Right renal cortex interstitium (tissue), 3 donors: ENCODE measurements around the gene ST8SIA6. TPM values are rescaled to one million over a fixed set of nuclear protein-coding genes. Genes with fewer than 3 reads are reported as not detected.
"Not testable (repeated sequence)": the region's sequence is repeated elsewhere in the genome, so short reads cannot be mapped to it uniquely, and the experiment has no call there.

Experiments used
- DNase-seq, 3 donors: peaks; one replicate each; pipeline ENCODE4 v3.0.0-alpha.2; 2013; ENCODE audit warnings: low read depth in 3 of 3, low spot score in 2 of 3
- polyA plus RNA-seq, 3 donors: library from polyadenylated mRNA; unstranded; fragments of 120-200 nt; gene quantifications; one replicate each; pipeline ENCODE4 v1.2.1, GENCODE V29; 2013; ENCODE audit not compliant: insufficient read length in 3 of 3

Gene ST8SIA6
- polyA plus RNA-seq, 3 donors: 1.1 to 2.4 (median 1.3) TPM

DNA sequence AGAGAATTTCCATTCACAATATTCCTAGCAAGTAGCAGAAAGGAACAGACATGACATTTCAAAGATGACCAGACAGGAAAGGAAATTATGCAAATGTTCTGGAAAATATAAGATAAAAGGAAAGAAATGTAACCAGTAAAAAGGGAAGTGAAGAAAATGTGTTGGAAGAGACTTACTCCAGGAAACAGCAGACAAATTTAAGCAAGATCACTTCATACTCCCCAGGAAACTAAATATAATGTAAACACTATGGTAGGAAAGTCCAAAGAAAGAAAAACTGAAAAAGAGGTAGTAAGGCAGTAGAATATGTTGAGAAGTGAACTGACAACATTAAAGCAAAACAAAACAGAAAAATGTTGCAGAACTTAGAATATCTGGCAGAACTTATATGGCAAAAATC is 6.4 kb upstream of the ST8SIA6 start:
- no peak for DNase-seq

DNA sequence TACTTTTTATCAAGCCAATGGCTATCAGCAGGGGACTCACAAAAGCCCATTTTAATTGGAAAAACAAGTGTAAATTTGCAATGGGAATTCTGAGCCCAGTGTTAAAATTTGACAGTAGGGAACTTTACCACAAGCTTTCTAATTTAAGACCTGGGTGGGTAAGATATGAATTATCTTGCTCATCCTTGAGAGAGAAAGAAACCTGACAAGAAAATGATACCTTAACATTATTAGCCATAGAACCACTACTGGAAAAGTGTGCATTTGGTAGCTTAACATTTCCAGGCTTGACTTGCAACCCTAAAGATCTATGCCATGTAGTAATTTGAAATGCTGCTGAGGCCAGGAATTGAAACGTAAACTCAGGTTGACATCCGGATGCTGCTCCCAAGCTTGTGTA is 2.7 kb upstream of the ST8SIA6 start:
- no peak for DNase-seq

- no peak for DNase-seq
Measured at GRCh38 chr10:17456032-17456548, 1.7 kb upstream of the ST8SIA6 start.

DNA sequence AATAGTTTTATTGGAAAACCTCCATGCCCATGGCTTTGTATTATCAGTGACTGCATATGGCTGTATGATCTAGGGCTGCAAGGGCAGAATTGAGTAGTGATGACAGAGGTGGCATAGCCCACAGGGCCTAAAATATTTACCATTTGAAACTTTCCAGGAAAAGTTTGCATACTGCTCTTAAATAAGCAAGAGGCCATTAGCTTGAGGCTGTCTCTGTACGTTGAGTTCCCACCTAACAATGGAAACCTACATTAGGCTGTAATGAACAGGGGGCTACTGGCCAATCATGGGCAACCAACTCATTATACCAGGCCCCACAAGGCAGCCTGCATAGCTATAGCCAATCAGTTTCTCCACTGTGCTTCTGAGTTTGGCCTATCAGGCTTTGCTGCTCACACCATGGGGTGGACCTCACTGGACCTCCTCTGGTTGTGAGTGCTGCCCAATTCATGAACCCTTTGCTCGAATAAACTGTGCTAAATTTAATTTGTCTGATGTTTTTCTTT is 673 bp upstream of the ST8SIA6 start:
- no peak for DNase-seq

GRCh38 chr10:17453373-17454091 is 863 bp downstream of the ST8SIA6 start:
- peak in 1 of 3 donors; percentile 23 for DNase-seq

- DNase-seq: no peak
Measured at GRCh38 chr10:17453035-17453372, 1.4 kb downstream of the ST8SIA6 start.

DNA sequence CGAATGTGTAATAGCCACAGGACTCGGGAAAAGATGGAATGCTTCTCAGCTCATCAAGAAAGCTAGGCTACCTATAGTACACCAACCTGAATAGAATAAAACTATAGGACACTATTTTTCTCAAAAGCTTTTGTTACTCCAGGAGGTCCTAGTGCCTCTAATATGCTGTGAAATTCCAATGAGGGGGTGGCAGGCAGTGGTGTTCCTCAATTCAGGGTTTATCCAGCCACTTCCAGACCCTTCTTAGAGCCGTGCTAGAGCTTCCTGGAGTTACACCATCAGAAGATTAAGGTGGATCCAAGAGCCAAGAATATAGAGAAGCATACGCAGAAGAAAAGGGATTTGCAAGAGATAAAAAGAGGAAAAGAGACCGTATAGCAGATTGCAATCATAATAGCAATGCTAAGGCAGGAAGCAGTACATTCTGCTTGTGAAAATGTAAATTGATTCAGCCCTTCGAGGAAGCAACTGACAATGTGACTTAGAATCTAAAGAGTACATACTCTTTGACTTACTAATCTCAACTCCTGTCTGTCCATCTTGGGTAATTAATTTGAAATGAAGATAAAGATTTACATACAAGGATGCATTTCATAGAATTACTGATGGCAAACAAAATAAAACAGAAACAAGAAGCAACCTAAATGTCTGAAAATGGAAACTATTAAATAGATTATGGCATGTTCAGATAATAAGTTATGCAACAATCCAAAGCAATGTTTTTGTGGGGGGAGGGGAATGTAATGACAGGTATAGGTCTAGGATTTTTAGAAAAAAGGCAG is 2.1 kb downstream of the ST8SIA6 start:
- no peak for DNase-seq

GRCh38 chr10:17450024-17450423 is 4.4 kb downstream of the ST8SIA6 start:
- no peak for DNase-seq

GRCh38 chr10:17445400-17445998 is 8.9 kb downstream of the ST8SIA6 start:
- no peak for DNase-seq

DNA sequence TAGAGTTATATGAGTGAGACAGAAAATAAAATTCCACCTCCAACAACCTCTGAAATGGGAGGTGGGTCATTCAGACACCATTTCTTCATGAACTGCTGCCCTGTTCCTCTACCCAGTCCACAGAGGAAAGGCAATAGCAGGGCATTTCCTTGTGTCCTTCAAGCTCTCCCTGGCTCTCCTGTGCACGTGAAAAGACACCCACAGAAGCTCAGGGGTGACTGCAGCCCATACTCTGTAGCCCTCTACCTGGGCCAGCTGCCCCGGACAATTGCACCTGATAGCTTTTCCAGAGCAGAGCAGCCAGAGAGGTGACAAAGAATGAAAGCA is 10.0 kb downstream of the ST8SIA6 start:
- no peak for DNase-seq

DNA sequence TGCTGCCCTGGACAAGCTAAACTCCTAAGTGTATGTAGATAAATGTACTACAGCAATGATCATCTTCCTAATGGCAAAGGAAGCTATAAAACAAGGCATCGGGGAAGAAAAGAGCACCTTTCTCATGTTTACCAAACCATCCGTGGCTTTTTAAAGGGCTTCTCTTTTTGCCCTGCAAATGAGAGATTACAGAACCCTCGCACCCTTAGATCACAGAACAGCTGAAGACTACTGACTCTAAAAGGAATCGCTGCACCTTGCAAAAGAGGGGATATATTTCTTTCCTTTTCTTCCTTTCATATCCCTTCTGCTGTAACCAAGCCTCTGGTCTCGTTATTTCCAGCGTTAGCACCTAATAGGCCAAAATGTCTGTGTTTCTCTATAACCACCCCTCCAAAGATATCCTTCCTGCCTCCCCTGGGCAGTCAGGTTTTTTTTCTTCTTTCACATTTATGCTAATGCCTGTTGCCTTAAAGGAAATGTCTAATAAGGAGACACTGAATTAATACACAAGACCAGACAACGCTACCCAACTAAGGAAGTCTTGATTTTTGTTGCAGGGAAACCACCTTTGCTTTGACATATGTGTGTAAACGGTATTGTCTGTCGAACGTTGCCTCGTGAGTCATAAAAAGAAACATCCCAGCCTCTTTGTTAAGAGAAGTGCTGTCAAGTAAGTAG is 10.5 kb downstream of the ST8SIA6 start:
- no peak for DNase-seq

DNA sequence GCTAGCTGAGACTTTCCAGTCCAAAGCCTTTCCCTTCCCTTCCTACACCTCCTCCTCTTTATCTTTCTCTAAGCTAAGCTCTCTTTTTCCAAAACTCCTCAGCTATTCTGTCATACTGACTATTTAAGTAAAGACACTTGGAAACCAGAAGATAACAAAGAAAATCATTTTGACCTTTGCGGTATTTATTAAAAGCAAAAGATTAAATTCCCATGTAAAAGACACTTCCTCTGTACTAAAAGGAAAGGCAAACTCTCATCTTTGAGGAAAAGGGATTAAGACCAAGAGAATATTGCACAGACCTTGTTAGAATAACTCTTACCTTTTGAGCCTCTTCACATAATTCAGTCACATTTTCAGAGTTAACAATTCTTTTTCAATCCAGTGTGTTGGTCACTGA is 15.8 kb downstream of the ST8SIA6 start:
- no peak for DNase-seq

DNA sequence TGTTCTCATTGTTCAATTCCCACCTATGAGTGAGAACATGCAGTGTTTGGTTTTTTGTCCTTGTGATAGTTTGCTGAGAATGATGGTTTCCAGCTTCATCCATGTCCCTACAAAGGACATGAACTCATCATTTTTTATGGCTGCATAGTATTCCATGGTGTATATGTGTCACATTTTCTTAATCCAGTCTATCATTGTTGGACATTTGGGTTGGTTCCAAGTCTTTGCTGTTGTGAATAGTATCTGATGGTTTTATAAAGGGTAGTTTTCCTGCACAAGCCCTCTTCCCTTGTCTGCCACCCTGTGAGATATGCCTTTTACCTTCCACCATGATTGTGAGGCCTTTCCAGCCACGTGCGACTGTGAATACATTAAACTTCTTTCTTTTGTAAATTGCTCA is 17.8 kb downstream of the ST8SIA6 start:
- DNase-seq: not testable (repeated sequence)

- no peak for DNase-seq
Measured at GRCh38 chr10:17435953-17436352, 18.4 kb downstream of the ST8SIA6 start.

GRCh38 chr10:17435187-17435586 is 19.2 kb downstream of the ST8SIA6 start:
- no peak for DNase-seq

GRCh38 chr10:17432723-17433122 is 21.7 kb downstream of the ST8SIA6 start:
- no peak for DNase-seq

DNA sequence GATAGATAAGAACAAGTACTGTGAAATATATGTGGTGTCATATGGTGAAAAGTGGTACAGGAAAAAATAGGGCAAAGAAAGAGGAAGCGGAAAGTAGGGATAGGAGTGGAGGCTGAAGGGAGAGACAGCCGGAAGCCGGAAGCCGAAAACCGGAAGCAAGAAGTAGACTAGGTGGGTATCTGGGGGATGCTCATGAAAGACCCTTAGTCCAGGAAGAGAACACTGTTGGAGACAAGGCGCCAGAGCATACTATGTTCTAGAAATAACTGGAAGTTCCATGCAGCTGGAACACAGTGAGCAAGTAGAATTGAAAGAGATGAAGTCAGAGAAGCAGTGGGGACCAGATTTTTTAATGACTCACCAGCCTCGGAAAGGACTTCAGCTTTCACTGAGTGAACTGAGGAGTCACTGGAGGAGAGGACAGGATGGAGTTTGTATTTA is 22.5 kb downstream of the ST8SIA6 start:
- DNase-seq: no peak

DNA sequence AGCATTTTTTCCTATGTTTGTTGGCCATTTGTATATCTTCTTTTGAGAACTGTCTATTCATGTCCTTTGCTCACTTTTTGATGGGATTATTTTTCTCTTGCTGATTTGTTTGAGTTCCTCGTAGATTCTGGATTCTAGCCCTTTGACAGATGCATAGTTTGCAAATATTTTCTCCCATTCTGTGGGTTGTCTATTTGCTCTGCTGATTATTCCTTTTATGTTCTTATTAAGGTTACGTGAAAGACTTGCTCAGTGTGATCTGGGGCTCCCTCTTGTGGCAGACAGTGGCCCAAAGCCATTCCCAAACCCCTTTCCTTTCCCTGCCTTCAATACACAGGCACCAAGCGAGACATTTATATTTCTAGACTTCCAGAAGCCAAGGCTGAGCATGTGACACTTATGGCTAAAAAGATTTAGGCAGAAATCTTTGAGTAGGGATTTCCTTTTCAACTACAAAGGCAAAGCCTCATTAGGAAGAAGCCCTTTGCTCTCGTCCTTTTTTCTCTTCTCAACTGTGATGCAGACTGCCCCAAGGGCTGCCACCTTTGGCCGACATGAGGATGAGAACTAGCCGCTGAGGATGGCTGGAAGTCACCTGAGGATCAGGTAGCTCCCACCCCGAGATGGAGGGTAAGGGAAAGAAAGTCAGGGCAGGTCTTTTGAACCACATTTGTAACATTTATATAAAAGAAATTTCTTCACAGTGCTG is 23.6 kb downstream of the ST8SIA6 start:
- peak in 2 of 3 donors; percentile 54 to 56 for DNase-seq

GRCh38 chr10:17429490-17429889 is 24.9 kb downstream of the ST8SIA6 start:
- no peak for DNase-seq

GRCh38 chr10:17428351-17429097 is 25.9 kb downstream of the ST8SIA6 start:
- DNase-seq: no peak
